ENCODE measurements around the gene SPTB. TPM values are rescaled to one million over a fixed set of nuclear protein-coding genes. Genes with fewer than 3 reads are reported as not detected.
A peak's percentile ranks its signal among the peaks of the same experiment; 100 is the strongest.

Gene SPTB
- total RNA-seq, 1 donor from 2014 or later: 8.9 TPM

GRCh38 chr14:64768401-64769095 is 111.2 kb downstream of the SPTB start:
- no peak overlapping the region for H3K27ac Mint-ChIP-seq
- no peaks in the 10 kb centered on the region for H3K9me3 Mint-ChIP-seq
- TF ChIP-seq CTCF (IDR thresholded peaks at IDR 0.05; ENCODE audit: unreplicated experiment): no peak
- no peak overlapping the region for H3K4me3 Mint-ChIP-seq
- H3K4me1 Mint-ChIP-seq: peaks cover 36% of the 10 kb centered on the region
- DNase-seq (ENCODE audit: low spot score in 2 of 2, unreplicated experiment in 2 of 2): no peak
- H3K27me3 Mint-ChIP-seq (ENCODE audit: low read depth): no peaks in the 10 kb centered on the region
- H3K36me3 Mint-ChIP-seq: peaks cover 2% of the 10 kb centered on the region

DNA sequence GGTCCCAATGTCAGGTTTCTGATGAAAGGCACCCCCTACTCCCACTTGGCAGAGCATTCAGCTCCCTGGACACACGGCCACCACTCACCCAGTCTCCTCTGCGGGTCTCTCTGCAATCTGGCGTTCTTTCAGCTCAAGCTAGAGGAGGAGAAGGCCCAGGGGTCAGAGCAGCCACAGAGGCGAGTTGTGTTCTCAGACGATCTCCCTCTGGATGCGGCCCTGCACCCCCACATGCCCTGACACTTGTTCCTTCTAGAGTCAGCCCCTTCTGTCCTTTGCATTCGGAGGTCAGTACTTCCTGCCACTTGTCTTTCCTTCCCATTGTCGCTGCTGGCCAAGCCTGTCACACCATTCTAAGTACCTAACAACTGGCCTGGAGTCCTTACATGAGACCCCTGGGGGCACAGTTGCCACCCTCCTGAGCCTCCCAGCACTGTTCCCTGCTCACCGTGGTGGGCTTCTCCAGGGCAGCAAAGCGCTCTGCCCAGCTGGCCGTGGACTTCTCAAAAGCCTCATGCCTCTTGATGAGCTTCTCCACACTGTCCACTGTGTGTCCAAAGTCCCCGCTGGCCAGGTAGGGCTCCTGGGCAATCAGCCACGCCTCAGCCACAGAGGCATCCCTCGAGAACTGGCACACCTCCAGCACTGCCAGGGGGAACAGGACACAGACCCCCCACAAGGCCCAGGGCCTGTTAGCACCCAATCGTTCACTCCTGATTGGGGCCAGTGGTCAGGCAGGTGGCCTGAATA is 112.3 kb downstream of the SPTB start:
- Mint-ChIP-seq H3K4me3 (no peak overlapping the region), H3K36me3 (no peaks in the 10 kb centered on the region), H3K27ac (peak overlapping the region; percentile 56), H3K9me3 (no peaks in the 10 kb centered on the region), H3K27me3 (ENCODE audit: low read depth) (no peaks in the 10 kb centered on the region), H3K4me1 (peaks cover 47% of the 10 kb centered on the region)
- TF ChIP-seq CTCF (IDR thresholded peaks at IDR 0.05; ENCODE audit: unreplicated experiment): no peak
- no peak for DNase-seq (ENCODE audit: low spot score in 2 of 2, unreplicated experiment in 2 of 2)

DNA sequence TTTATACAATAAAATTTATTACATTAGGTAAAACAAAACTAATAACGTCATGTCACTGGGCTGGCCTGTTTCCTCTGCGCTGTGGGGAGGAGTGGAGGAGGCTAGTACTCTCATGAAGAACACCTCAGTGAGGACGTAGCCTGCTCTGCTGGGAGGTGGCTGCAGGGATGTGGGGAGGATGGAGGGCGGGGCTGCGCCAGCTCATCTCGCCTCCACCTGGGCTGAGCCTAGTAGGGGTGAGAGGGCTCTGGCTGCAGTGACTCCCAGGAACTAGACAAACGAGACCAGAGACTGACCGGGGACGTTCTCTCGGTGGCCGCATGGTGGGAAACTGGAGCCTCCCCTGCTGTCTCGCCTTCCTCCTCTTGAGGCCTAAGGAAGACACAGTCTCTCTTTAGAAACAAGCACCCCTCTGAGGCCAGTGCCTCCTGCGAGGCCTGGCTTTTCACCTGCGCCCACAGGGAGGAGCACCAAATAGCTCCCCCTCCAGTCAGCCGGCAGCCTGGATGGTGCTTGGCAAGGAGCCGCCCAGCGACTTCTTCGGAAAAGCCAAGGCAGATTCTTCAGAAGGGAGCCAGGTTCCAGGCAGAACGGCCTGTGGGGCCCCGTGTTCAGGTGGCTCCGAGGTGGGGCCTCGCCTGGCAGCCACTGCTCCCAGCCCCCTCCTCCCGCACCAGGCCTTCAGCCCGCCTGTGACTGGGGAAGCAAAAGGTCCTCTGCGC is 113.1 kb downstream of the SPTB start:
- no peaks in the 10 kb centered on the region for H3K36me3 Mint-ChIP-seq
- no peak for TF ChIP-seq CTCF (IDR thresholded peaks at IDR 0.05; ENCODE audit: unreplicated experiment)
- no peak for DNase-seq (ENCODE audit: low spot score in 2 of 2, unreplicated experiment in 2 of 2)
- H3K4me3 Mint-ChIP-seq: no peak overlapping the region
- no peak overlapping the region for H3K27ac Mint-ChIP-seq
- no peaks in the 10 kb centered on the region for H3K9me3 Mint-ChIP-seq
- H3K27me3 Mint-ChIP-seq (ENCODE audit: low read depth): no peaks in the 10 kb centered on the region
- peaks cover 55% of the 10 kb centered on the region for H3K4me1 Mint-ChIP-seq

GRCh38 chr14:64765740-64766302 is 113.9 kb downstream of the SPTB start:
- Mint-ChIP-seq H3K36me3 (no peaks in the 10 kb centered on the region), H3K27me3 (ENCODE audit: low read depth) (no peaks in the 10 kb centered on the region), H3K27ac (no peak overlapping the region), H3K4me3 (no peak overlapping the region), H3K4me1 (peaks cover 63% of the 10 kb centered on the region), H3K9me3 (no peaks in the 10 kb centered on the region)
- TF ChIP-seq CTCF (IDR thresholded peaks at IDR 0.05; ENCODE audit: unreplicated experiment): no peak
- no peak for DNase-seq (ENCODE audit: low spot score in 2 of 2, unreplicated experiment in 2 of 2)

DNA sequence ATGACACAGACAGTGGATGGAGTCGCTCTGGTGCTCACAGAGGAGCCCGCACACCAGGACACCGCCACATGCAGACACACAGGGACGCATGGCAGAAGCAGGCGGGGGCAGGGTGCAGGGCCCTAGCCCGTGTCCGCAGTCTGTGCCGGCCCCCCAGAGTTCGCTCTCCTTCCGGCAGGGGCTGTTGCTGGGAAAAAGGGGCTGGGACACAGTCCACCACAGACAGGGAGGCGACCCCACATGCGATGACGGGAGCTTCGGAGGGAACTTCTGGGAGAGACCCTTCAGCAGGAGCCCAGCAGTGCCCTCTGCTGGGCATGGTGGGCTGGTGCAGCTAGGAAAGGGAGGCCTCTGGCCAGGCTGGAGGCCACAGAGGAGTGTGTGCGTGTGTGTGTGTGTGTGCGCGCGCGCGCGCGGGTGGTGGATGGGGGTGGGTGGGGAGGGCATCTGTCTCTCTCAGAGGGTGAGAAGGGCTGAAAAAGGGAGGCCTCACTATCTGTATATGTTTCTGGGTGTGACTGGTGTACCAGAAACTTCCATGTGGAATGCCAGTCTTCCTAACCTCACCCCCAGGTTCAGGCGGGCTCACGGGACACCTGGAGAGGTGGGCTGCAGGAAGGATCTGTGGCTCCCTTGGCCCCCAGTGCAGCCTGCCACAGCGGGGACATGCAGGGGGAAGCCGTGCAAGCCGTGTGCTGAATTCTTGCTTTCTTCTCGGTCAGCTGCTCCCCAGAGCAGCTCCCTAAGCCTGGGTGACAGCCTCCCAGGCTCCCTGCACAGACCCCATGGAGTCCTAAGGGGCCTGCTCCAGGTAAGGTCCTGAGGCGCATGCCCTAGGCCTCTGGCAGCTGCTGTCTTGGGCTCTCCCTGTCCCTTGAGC is 114.8 kb downstream of the SPTB start:
- no peaks in the 10 kb centered on the region for H3K36me3 Mint-ChIP-seq
- no peaks in the 10 kb centered on the region for H3K27me3 Mint-ChIP-seq (ENCODE audit: low read depth)
- DNase-seq (ENCODE audit: low spot score in 2 of 2, unreplicated experiment in 2 of 2): peak; percentile 57 to 84
- H3K4me1 Mint-ChIP-seq: peaks cover 72% of the 10 kb centered on the region
- TF ChIP-seq CTCF (IDR thresholded peaks at IDR 0.05; ENCODE audit: unreplicated experiment): peak; percentile 93
- H3K9me3 Mint-ChIP-seq: no peaks in the 10 kb centered on the region
- H3K4me3 Mint-ChIP-seq: peak overlapping the region; percentile 53
- peak overlapping the region; percentile 53 for H3K27ac Mint-ChIP-seq
